ENCODE results near the gene ATP7A.

- TF ChIP-seq CTCF (IDR thresholded peaks at IDR 0.05), result no peak
- no peak for TF ChIP-seq EP300 (IDR thresholded peaks at IDR 0.05; ENCODE audit: low read depth)
- no peak for TF ChIP-seq POLR2A (IDR thresholded peaks at IDR 0.05)
- TF ChIP-seq POLR2AphosphoS5 (IDR thresholded peaks at IDR 0.05), result no peak
Observed at GRCh38 chrX:77930581-77930980, 20.1 kb downstream of the ATP7A start.

Measured in transverse colon (tissue), 4 donors.